Calu3 (cell line): ENCODE data around the gene KRT80. TPM values are rescaled to one million over a fixed set of nuclear protein-coding genes. Genes with fewer than 3 reads are reported as not detected.

Experiments
- BruUV-seq: library from RNA; stranded (reverse); fragments of 400-500 nt; replicated peaks from 2 replicates; lab custom pipeline; 2021; lab: Mats Ljungman, UMichigan
- CTCF ChIA-PET: fragments of 300-600 bp; sonication (Branson Sonifier 250); formaldehyde crosslinking; loops from one replicate; lab custom pipeline; 2022; ENCODE audit warnings: antibody characterized with exemption; lab: Charles Lee
- DNase-seq: peaks from one replicate; pipeline ENCODE4 v3.0.0; 2022
- H3K27ac Mint-ChIP-seq: one replicate; pipeline ENCODE4 v1.8.0; 2022; ENCODE audit warnings: mixed read lengths; ENCODE audit not compliant: unreplicated experiment
- H3K27me3 Mint-ChIP-seq: one replicate; pipeline ENCODE4 v1.8.0; 2022; ENCODE audit warnings: mixed read lengths; ENCODE audit not compliant: unreplicated experiment
- H3K36me3 Mint-ChIP-seq: one replicate; pipeline ENCODE4 v1.8.0; 2022; ENCODE audit warnings: mild to moderate bottlenecking, moderate library complexity, mixed read lengths; ENCODE audit not compliant: insufficient read depth, unreplicated experiment
- H3K4me1 Mint-ChIP-seq: one replicate; pipeline ENCODE4 v1.8.0; 2022; ENCODE audit warnings: mild to moderate bottlenecking, low read depth, mixed read lengths; ENCODE audit not compliant: unreplicated experiment
- H3K4me3 Mint-ChIP-seq: one replicate; pipeline ENCODE4 v1.8.0; 2022; ENCODE audit warnings: mild to moderate bottlenecking, low read depth, moderate library complexity, mixed read lengths; ENCODE audit not compliant: unreplicated experiment
- H3K9me3 Mint-ChIP-seq: one replicate; pipeline ENCODE4 v1.8.0; 2022; ENCODE audit warnings: low read depth, mixed read lengths; ENCODE audit not compliant: unreplicated experiment
- intact Hi-C: fragments of 100-400 bp; cut with micrococcal nuclease; formaldehyde crosslinking; loops from one replicate; pipeline ENCODE4 v1.10.0; 2022; ENCODE audit not compliant: unreplicated experiment
- total RNA-seq: library from RNA; stranded (reverse); gene quantifications from 2 replicates; pipeline ENCODE4 v1.2.3, GENCODE V29; 2022
- TF ChIP-seq, protein P1 (sequence below): fragments of 200-600 bp; IDR thresholded peaks from one replicate; pipeline ENCODE4 v1.8.0; 2022; ENCODE audit warnings: antibody characterized with exemption; ENCODE audit not compliant: unreplicated experiment

The KRT80 gene
- total RNA-seq, 1 experiment from 2014 or later, result 45.5 TPM

DNA sequence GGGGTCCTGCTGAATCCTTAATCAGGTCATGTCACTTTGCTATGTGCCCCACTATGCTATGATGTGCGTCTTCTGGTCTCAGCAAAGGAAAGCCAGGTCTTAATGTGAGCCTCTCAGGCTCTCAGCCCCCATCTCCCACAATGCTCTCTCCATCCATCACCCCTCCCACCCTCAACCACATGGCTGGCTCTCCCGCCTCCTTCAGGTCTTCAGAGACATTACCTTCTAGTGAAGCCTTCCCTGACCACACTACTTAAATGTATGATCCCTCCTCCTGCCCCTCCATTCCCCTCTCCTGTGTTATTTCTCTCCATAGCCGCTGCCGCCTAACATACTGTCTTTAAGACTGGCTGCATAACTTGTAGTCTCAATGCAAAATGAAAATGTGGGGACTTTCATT lies 50.5 kb downstream of the KRT80 start:
- peaks cover 22% of the 10 kb centered on the region for H3K36me3 Mint-ChIP-seq
- H3K27ac Mint-ChIP-seq, result no peak overlapping the region
- peaks cover 8% of the 10 kb centered on the region for H3K27me3 Mint-ChIP-seq
- intact Hi-C loops, result loop anchor here (5.0 to 10.0 kb wide), 2 partner anchors 443 to 841 kb away; no protein-coding TSS in a partner anchor
- TF ChIP-seq, protein P1, sequence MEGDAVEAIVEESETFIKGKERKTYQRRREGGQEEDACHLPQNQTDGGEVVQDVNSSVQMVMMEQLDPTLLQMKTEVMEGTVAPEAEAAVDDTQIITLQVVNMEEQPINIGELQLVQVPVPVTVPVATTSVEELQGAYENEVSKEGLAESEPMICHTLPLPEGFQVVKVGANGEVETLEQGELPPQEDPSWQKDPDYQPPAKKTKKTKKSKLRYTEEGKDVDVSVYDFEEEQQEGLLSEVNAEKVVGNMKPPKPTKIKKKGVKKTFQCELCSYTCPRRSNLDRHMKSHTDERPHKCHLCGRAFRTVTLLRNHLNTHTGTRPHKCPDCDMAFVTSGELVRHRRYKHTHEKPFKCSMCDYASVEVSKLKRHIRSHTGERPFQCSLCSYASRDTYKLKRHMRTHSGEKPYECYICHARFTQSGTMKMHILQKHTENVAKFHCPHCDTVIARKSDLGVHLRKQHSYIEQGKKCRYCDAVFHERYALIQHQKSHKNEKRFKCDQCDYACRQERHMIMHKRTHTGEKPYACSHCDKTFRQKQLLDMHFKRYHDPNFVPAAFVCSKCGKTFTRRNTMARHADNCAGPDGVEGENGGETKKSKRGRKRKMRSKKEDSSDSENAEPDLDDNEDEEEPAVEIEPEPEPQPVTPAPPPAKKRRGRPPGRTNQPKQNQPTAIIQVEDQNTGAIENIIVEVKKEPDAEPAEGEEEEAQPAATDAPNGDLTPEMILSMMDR, result no peak
- CTCF ChIA-PET, result no interaction called here
- DNase-seq, result no peak
- H3K4me3 Mint-ChIP-seq, result no peak overlapping the region
- no TSS peak for BruUV-seq
- no peaks in the 10 kb centered on the region for H3K9me3 Mint-ChIP-seq
- H3K4me1 Mint-ChIP-seq, result peaks cover 24% of the 10 kb centered on the region

DNA sequence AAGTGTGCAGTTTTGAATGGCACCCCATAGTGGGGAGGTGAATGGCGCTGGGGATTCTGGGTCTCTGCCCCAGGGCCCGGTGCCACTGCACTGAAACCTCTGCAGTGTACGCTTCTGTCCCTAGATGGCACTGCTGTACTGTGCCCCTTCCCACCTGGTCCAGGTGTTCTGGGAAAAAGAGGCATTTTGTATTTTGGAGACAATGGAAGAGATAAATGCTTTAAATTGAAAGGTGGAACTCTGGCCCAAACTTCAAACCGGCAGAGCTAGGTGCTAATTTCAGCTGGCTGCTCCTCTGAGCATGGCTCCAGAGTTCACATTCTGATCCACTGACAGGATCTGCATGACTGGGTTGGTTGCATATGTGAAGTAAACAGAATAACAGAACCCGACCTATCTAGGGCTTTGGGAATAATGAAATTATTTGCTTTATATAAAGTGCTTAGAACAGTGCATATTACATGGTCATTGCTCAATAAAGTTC lies 52.2 kb downstream of the KRT80 start:
- intact Hi-C loops, result loop anchor here (5.0 to 10.0 kb wide), 2 partner anchors 445 to 843 kb away; no protein-coding TSS in a partner anchor
- Mint-ChIP-seq H3K9me3 (no peaks in the 10 kb centered on the region), H3K27me3 (peaks cover 14% of the 10 kb centered on the region), H3K4me3 (no peak overlapping the region), H3K27ac (no peak overlapping the region), H3K4me1 (peaks cover 15% of the 10 kb centered on the region), H3K36me3 (peaks cover 15% of the 10 kb centered on the region)
- BruUV-seq, result no TSS peak
- peak; percentile 73 for DNase-seq
- TF ChIP-seq, protein P1, result peak; percentile 77
- CTCF ChIA-PET, result no interaction called here

DNA sequence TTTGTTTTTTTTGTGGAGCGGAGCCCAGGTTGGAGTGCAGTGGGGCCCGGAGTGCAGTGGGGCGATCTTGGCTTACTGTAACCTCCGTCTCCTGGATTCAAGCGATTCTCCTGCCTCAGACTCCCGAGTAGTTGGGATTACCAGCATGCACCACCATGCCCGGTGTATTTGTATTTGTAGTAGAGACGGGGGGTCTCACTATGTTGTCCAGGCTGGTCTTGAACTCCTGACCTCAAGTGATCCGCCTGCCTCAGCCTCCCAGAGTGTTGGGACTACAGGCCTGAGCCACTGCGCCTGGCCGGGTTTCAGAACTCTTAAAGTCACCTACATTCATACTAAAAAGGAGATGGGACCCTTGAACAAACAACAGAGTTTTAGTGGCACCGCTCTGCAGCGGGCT lies 52.7 kb downstream of the KRT80 start:
- Mint-ChIP-seq H3K27ac (no peak overlapping the region), H3K4me1 (peaks cover 11% of the 10 kb centered on the region), H3K36me3 (peaks cover 10% of the 10 kb centered on the region), H3K27me3 (peaks cover 17% of the 10 kb centered on the region), H3K4me3 (no peak overlapping the region), H3K9me3 (no peaks in the 10 kb centered on the region)
- DNase-seq, result no peak
- no TSS peak for BruUV-seq
- intact Hi-C loops, result no loop called here
- CTCF ChIA-PET, result no interaction called here
- TF ChIP-seq, protein P1, result no peak

DNA sequence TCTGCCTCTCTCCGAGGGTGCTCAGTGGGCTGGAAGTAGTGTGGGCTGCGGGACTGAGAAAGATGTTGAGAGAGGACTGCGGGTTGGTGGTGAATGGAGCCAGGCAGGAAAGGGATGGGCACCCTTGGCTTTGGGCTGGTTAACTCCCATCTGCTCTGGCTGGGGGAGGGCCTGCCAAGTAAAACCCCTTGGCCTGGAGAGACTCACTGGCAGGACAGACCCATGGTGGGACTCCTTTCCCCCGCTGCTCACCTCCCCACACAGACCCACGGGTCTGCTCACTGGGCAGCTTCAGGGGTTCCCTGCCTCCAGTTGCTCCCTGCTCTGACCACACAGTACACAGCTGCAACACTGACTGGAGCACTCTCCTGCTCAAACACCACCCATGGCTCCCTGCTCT lies 54.1 kb downstream of the KRT80 start:
- peaks cover 20% of the 10 kb centered on the region for H3K27me3 Mint-ChIP-seq
- BruUV-seq, result no TSS peak
- no peaks in the 10 kb centered on the region for H3K36me3 Mint-ChIP-seq
- DNase-seq, result no peak
- no peaks in the 10 kb centered on the region for H3K9me3 Mint-ChIP-seq
- no peak overlapping the region for H3K4me3 Mint-ChIP-seq
- TF ChIP-seq, protein P1, result no peak
- H3K27ac Mint-ChIP-seq, result no peak overlapping the region
- intact Hi-C loops, result no loop called here
- CTCF ChIA-PET, result no interaction called here
- no peaks in the 10 kb centered on the region for H3K4me1 Mint-ChIP-seq
